Activated CD4-positive, alpha-beta memory T cell treated with anti-CD3 and anti-CD28 coated beads for 36 hours (primary cell): ENCODE measurements around the gene MAPK7. TPM values are rescaled to one million over a fixed set of nuclear protein-coding genes. Genes with fewer than 3 reads are reported as not detected.
A peak's percentile ranks its signal among the peaks of the same experiment; 100 is the strongest.

Experiments used
- CTCF ChIA-PET: fragments of 350-600 bp; sonication (Branson Sonifier 250); formaldehyde crosslinking; loops from one replicate; lab custom pipeline; 2021; ENCODE audit warnings: antibody characterized with exemption, inconsistent platforms; lab: Charles Lee
- POLR2A ChIA-PET: fragments of 350-600 bp; sonication (Branson Sonifier 250); formaldehyde crosslinking; loops from one replicate; lab custom pipeline; 2021; ENCODE audit warnings: antibody characterized with exemption; lab: Charles Lee
- DNase-seq: peaks from one replicate; pipeline ENCODE4 v3.0.0-alpha.2; 2020
- H3K27ac Mint-ChIP-seq: one replicate; pipeline ENCODE4 v1.8.0; 2021; ENCODE audit warnings: mixed read lengths
- H3K27me3 Mint-ChIP-seq: one replicate; pipeline ENCODE4 v1.8.0; 2021; ENCODE audit warnings: mixed read lengths
- H3K36me3 Mint-ChIP-seq: one replicate; pipeline ENCODE4 v1.8.0; 2021; ENCODE audit warnings: mixed read lengths
- H3K4me1 Mint-ChIP-seq: one replicate; pipeline ENCODE4 v1.8.0; 2021; ENCODE audit warnings: low read depth, mixed read lengths
- H3K4me3 Mint-ChIP-seq: one replicate; pipeline ENCODE4 v1.8.0; 2021; ENCODE audit warnings: mild to moderate bottlenecking, mixed read lengths
- H3K9me3 Mint-ChIP-seq: one replicate; pipeline ENCODE4 v1.8.0; 2021; ENCODE audit warnings: mixed read lengths
- intact Hi-C: fragments of 100-400 bp; cut with micrococcal nuclease; formaldehyde crosslinking; loops from one replicate; pipeline ENCODE4 v1.15.1; 2023
- total RNA-seq, 2 experiments: library from RNA; stranded (reverse); gene quantifications; one replicate each; pipeline ENCODE4 v1.2.3, GENCODE V29; 2021

The MAPK7 gene
- total RNA-seq, 2 experiments from 2014 or later, result 15.4 to 17.2 TPM

GRCh38 chr17:19411631-19412030, 33.3 kb downstream of the MAPK7 start:
- POLR2A ChIA-PET, result no interaction called here
- Mint-ChIP-seq H3K36me3 (no peaks in the 10 kb centered on the region), H3K4me3 (no peak overlapping the region), H3K4me1 (no peaks in the 10 kb centered on the region), H3K27ac (no peak overlapping the region), H3K27me3 (peaks cover 2% of the 10 kb centered on the region), H3K9me3 (no peaks in the 10 kb centered on the region)
- intact Hi-C loops, result no loop called here
- CTCF ChIA-PET, result interaction anchor here (1.2 kb wide), 1 partner anchor 49 kb away, joined by 4 read pairs; the partner anchor contains the start of gene B9D1
- DNase-seq, result no peak

GRCh38 chr17:19412510-19412909, 34.2 kb downstream of the MAPK7 start:
- no peaks in the 10 kb centered on the region for H3K9me3 Mint-ChIP-seq
- H3K4me1 Mint-ChIP-seq, result peaks cover 2% of the 10 kb centered on the region
- no peak overlapping the region for H3K4me3 Mint-ChIP-seq
- ChIA-PET POLR2A (no interaction called here), CTCF (no interaction called here)
- H3K27me3 Mint-ChIP-seq, result peaks cover 2% of the 10 kb centered on the region
- DNase-seq, result no peak
- no peaks in the 10 kb centered on the region for H3K36me3 Mint-ChIP-seq
- intact Hi-C loops, result no loop called here
- H3K27ac Mint-ChIP-seq, result no peak overlapping the region

- intact Hi-C loops, result no loop called here
- CTCF ChIA-PET, result no interaction called here
- no peak overlapping the region for H3K4me3 Mint-ChIP-seq
- no peaks in the 10 kb centered on the region for H3K36me3 Mint-ChIP-seq
- H3K4me1 Mint-ChIP-seq, result peaks cover 7% of the 10 kb centered on the region
- H3K27me3 Mint-ChIP-seq, result peaks cover 2% of the 10 kb centered on the region
- no peak overlapping the region for H3K27ac Mint-ChIP-seq
- POLR2A ChIA-PET, result no interaction called here
- no peaks in the 10 kb centered on the region for H3K9me3 Mint-ChIP-seq
- no peak for DNase-seq
These were observed 34.7 kb downstream of the MAPK7 start for GRCh38 chr17:19412984-19413383.

GRCh38 chr17:19413761-19414160, 35.5 kb downstream of the MAPK7 start:
- Mint-ChIP-seq H3K27ac (no peak overlapping the region), H3K36me3 (no peaks in the 10 kb centered on the region), H3K9me3 (no peaks in the 10 kb centered on the region), H3K27me3 (peaks cover 2% of the 10 kb centered on the region), H3K4me3 (no peak overlapping the region), H3K4me1 (peaks cover 15% of the 10 kb centered on the region)
- no peak for DNase-seq
- intact Hi-C loops, result no loop called here
- ChIA-PET POLR2A (no interaction called here), CTCF (no interaction called here)

- no peak for DNase-seq
- Mint-ChIP-seq H3K27me3 (peaks cover 2% of the 10 kb centered on the region), H3K36me3 (no peaks in the 10 kb centered on the region), H3K4me3 (no peak overlapping the region), H3K27ac (no peak overlapping the region), H3K4me1 (peaks cover 17% of the 10 kb centered on the region), H3K9me3 (no peaks in the 10 kb centered on the region)
- ChIA-PET CTCF (no interaction called here), POLR2A (no interaction called here)
- intact Hi-C loops, result no loop called here
These were observed 36.3 kb downstream of the MAPK7 start for GRCh38 chr17:19414396-19415280.

GRCh38 chr17:19415311-19415710, 37.0 kb downstream of the MAPK7 start:
- ChIA-PET CTCF (no interaction called here), POLR2A (no interaction called here)
- H3K27ac Mint-ChIP-seq, result no peak overlapping the region
- no peak for DNase-seq
- H3K9me3 Mint-ChIP-seq, result no peaks in the 10 kb centered on the region
- peaks cover 17% of the 10 kb centered on the region for H3K4me1 Mint-ChIP-seq
- no peak overlapping the region for H3K4me3 Mint-ChIP-seq
- no peaks in the 10 kb centered on the region for H3K36me3 Mint-ChIP-seq
- peaks cover 2% of the 10 kb centered on the region for H3K27me3 Mint-ChIP-seq
- intact Hi-C loops, result no loop called here

- POLR2A ChIA-PET, result no interaction called here
- Mint-ChIP-seq H3K4me1 (peaks cover 17% of the 10 kb centered on the region), H3K9me3 (no peaks in the 10 kb centered on the region), H3K4me3 (no peak overlapping the region), H3K36me3 (no peaks in the 10 kb centered on the region), H3K27ac (no peak overlapping the region), H3K27me3 (peaks cover 2% of the 10 kb centered on the region)
- intact Hi-C loops, result no loop called here
- CTCF ChIA-PET, result no interaction called here
- no peak for DNase-seq
These were observed 37.8 kb downstream of the MAPK7 start for GRCh38 chr17:19415806-19416775.

- intact Hi-C loops, result no loop called here
- ChIA-PET POLR2A (interaction anchor here (1.2 kb wide), 1 partner anchor 40 kb away, joined by 3 read pairs; the partner anchor contains the start of gene MAPK7), CTCF (interaction anchor here (0.8 to 1.5 kb wide), 2 partner anchors 40 to 55 kb away, joined by 3 to 7 read pairs; partner anchors contain the start of genes B9D1 and MAPK7)
- Mint-ChIP-seq H3K27ac (no peak overlapping the region), H3K4me1 (peaks cover 17% of the 10 kb centered on the region), H3K9me3 (no peaks in the 10 kb centered on the region), H3K36me3 (no peaks in the 10 kb centered on the region), H3K4me3 (no peak overlapping the region), H3K27me3 (no peaks in the 10 kb centered on the region)
- no peak for DNase-seq
These were observed 39.3 kb downstream of the MAPK7 start for GRCh38 chr17:19417611-19418010.

GRCh38 chr17:19418251-19418992, 40.1 kb downstream of the MAPK7 start:
- peaks cover 4% of the 10 kb centered on the region for H3K27me3 Mint-ChIP-seq
- H3K36me3 Mint-ChIP-seq, result no peaks in the 10 kb centered on the region
- peak; percentile 59 for DNase-seq
- ChIA-PET POLR2A (no interaction called here), CTCF (interaction anchor here (0.8 to 1.5 kb wide), 2 partner anchors 40 to 56 kb away, joined by 3 to 7 read pairs; partner anchors contain the start of genes B9D1 and MAPK7)
- H3K4me3 Mint-ChIP-seq, result no peak overlapping the region
- H3K27ac Mint-ChIP-seq, result no peak overlapping the region
- peaks cover 17% of the 10 kb centered on the region for H3K4me1 Mint-ChIP-seq
- intact Hi-C loops, result no loop called here
- no peaks in the 10 kb centered on the region for H3K9me3 Mint-ChIP-seq

GRCh38 chr17:19421219-19421618, 42.9 kb downstream of the MAPK7 start:
- Mint-ChIP-seq H3K9me3 (no peaks in the 10 kb centered on the region), H3K4me1 (peaks cover 17% of the 10 kb centered on the region), H3K4me3 (no peak overlapping the region), H3K27ac (no peak overlapping the region), H3K27me3 (peaks cover 4% of the 10 kb centered on the region), H3K36me3 (no peaks in the 10 kb centered on the region)
- ChIA-PET POLR2A (no interaction called here), CTCF (no interaction called here)
- intact Hi-C loops, result no loop called here
- no peak for DNase-seq

GRCh38 chr17:19421926-19422325, 43.6 kb downstream of the MAPK7 start:
- DNase-seq, result no peak
- ChIA-PET CTCF (no interaction called here), POLR2A (no interaction called here)
- H3K27me3 Mint-ChIP-seq, result peaks cover 4% of the 10 kb centered on the region
- H3K36me3 Mint-ChIP-seq, result no peaks in the 10 kb centered on the region
- H3K9me3 Mint-ChIP-seq, result no peaks in the 10 kb centered on the region
- intact Hi-C loops, result no loop called here
- no peak overlapping the region for H3K4me3 Mint-ChIP-seq
- no peak overlapping the region for H3K27ac Mint-ChIP-seq
- H3K4me1 Mint-ChIP-seq, result peaks cover 17% of the 10 kb centered on the region
